Glutamatergic neuron (in vitro differentiated cells): ENCODE results near the gene TFDP2. TPM values are rescaled to one million over a fixed set of nuclear protein-coding genes. Genes with fewer than 3 reads are reported as not detected.
A peak's percentile ranks its signal among the peaks of the same experiment; 100 is the strongest.
"Not testable (repeated sequence)": the region's sequence is repeated elsewhere in the genome, so short reads cannot be mapped to it uniquely, and the experiment has no call there.

Source experiments
- DNase-seq: peaks from one replicate; pipeline ENCODE4 v3.0.0; 2022
- H3K27ac Mint-ChIP-seq: one replicate; pipeline ENCODE4 v1.8.0; 2020; ENCODE audit warnings: mild to moderate bottlenecking, mixed read lengths, inconsistent platforms; ENCODE audit not compliant: unreplicated experiment
- H3K27me3 Mint-ChIP-seq: one replicate; pipeline ENCODE4 v1.8.0; 2020; ENCODE audit warnings: mild to moderate bottlenecking, moderate library complexity, mixed read lengths, inconsistent platforms; ENCODE audit not compliant: unreplicated experiment
- H3K36me3 Mint-ChIP-seq: one replicate; pipeline ENCODE4 v1.8.0; 2020; ENCODE audit warnings: mild to moderate bottlenecking, mixed read lengths, inconsistent platforms; ENCODE audit not compliant: unreplicated experiment
- H3K4me1 Mint-ChIP-seq: one replicate; pipeline ENCODE4 v1.8.0; 2020; ENCODE audit warnings: mild to moderate bottlenecking, low read depth, mixed read lengths, inconsistent platforms; ENCODE audit not compliant: unreplicated experiment
- H3K4me3 Mint-ChIP-seq: one replicate; pipeline ENCODE4 v1.8.0; 2020; ENCODE audit warnings: mild to moderate bottlenecking, mixed read lengths, inconsistent platforms; ENCODE audit not compliant: unreplicated experiment
- H3K9me3 Mint-ChIP-seq: one replicate; pipeline ENCODE4 v1.8.0; 2020; ENCODE audit warnings: mild to moderate bottlenecking, moderate library complexity, mixed read lengths, inconsistent platforms; ENCODE audit not compliant: unreplicated experiment
- total RNA-seq: library from RNA; stranded (reverse); fragmentation: NEBNext Ultra II Directional; extraction: Animal tissue kit (Norgen Biotek cat#: 25700); gene quantifications from one replicate; pipeline ENCODE4 v1.2.1, GENCODE V29; 2021; ENCODE audit not compliant: unreplicated experiment
- TF ChIP-seq, protein P1 (sequence below): fragments of 200-600 bp; sonication (generic); IDR thresholded peaks from one replicate; pipeline ENCODE4 v1.5.0; 2021; ENCODE audit not compliant: partially characterized antibody, unreplicated experiment

Gene TFDP2
- total RNA-seq, 1 donor from 2014 or later, result 91.8 TPM

DNA sequence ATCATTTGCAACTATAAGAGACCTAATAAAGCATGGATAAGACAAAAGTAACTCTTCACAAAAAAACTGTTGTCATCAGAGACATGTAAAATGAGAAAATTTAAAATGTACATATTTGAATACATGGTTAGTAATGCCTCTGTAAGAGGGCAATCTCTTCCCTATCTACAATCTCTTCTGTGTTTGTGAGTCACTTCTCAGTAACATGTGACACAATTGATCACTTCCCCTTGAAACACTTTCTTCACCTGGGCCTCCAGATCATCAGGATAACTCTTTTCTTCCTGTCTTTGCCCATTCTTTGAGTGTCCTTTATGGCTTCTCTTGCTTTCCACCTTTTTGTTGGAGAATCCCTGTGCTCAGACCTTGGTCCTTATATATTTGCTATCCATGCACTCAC is 50.4 kb downstream of the TFDP2 start:
- Mint-ChIP-seq H3K36me3 (no peaks in the 10 kb centered on the region), H3K9me3 (peaks cover 2% of the 10 kb centered on the region), H3K27ac (no peak overlapping the region), H3K4me3 (no peak overlapping the region), H3K4me1 (peaks cover 4% of the 10 kb centered on the region), H3K27me3 (no peaks in the 10 kb centered on the region)
- no peak for DNase-seq
- TF ChIP-seq, protein P1, sequence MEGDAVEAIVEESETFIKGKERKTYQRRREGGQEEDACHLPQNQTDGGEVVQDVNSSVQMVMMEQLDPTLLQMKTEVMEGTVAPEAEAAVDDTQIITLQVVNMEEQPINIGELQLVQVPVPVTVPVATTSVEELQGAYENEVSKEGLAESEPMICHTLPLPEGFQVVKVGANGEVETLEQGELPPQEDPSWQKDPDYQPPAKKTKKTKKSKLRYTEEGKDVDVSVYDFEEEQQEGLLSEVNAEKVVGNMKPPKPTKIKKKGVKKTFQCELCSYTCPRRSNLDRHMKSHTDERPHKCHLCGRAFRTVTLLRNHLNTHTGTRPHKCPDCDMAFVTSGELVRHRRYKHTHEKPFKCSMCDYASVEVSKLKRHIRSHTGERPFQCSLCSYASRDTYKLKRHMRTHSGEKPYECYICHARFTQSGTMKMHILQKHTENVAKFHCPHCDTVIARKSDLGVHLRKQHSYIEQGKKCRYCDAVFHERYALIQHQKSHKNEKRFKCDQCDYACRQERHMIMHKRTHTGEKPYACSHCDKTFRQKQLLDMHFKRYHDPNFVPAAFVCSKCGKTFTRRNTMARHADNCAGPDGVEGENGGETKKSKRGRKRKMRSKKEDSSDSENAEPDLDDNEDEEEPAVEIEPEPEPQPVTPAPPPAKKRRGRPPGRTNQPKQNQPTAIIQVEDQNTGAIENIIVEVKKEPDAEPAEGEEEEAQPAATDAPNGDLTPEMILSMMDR, result no peak

DNA sequence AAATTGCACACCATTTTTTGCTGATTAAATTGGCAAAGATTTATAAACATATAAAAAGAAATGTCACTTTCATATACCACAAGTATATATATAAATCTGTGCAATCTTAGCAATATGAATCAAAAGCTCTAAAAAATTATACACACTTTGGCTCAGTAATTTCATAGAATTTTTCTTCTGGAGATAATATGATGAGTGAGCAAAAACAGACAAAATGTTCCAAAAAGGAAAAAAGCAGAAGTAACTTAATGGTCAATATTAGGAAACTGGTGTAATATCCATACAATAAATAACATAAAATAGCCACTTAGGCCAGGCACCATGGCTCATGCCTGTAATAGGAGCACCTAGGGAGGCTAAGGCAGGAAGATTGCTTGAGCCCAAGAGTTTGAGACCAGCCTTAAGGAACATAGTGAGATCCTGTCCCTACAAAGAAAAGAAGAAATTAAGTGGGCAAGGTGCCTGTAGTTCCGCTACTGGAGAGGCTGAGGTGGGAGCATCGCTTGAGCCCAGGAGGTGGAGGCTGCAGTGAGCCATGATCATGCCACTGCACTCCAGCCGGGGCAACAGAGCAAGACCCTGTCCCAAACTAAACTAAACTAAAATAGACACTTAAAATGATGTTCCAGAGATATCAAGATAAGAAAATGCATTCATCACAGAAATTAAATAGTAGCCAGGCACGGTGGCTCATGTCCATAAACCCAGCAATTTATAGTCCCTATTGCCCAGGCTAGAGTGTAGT is 52.1 kb downstream of the TFDP2 start:
- Mint-ChIP-seq H3K9me3 (peaks cover 2% of the 10 kb centered on the region), H3K36me3 (no peaks in the 10 kb centered on the region), H3K27ac (no peak overlapping the region), H3K27me3 (no peaks in the 10 kb centered on the region), H3K4me1 (peaks cover 3% of the 10 kb centered on the region), H3K4me3 (no peak overlapping the region)
- TF ChIP-seq, protein P1, result no peak
- no peak for DNase-seq

DNA sequence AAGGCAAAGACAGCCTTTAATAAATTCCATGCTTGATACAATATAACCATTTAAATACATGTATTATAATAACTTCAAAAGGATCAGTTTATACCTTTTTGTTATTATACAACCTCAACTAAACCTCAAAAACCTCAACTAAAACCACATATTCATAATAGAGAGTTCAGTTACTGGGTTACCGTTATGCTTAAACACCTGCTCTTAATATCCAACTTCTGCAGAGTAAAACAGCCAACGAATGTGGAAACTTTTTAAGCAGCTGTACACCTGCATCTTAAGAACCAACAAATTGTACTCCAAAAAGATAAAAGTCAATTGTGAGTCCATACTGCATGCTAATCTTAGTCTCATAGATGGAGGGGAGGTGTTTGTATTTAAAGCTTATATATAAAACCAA is 53.5 kb downstream of the TFDP2 start:
- Mint-ChIP-seq H3K36me3 (no peaks in the 10 kb centered on the region), H3K27me3 (no peaks in the 10 kb centered on the region), H3K4me1 (peaks cover 4% of the 10 kb centered on the region), H3K9me3 (peaks cover 2% of the 10 kb centered on the region), H3K27ac (no peak overlapping the region), H3K4me3 (no peak overlapping the region)
- TF ChIP-seq, protein P1, result no peak
- no peak for DNase-seq

DNA sequence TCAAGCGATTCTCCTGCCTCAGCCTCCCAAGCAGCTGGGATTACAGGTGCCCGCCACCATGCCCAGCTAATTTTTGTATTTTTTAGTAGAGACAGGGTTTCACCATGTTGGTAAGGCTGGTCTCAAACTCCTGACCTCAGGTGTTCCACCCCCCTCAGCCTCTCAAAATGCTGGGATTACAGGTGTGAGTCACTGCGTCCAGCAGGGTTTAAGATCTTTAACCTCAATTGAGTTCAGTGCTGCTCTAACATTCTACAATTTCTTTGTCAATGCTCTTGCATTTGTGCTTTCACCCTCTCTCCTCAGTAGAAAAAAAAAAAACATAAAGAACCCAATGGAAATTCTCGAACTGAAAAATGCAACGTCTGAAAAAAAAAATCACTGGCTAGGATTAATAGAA is 60.4 kb downstream of the TFDP2 start:
- H3K4me1 Mint-ChIP-seq, H3K9me3 Mint-ChIP-seq, DNase-seq, H3K4me3 Mint-ChIP-seq, H3K27me3 Mint-ChIP-seq: not testable (repeated sequence)
- H3K36me3 Mint-ChIP-seq, result peaks cover 12% of the 10 kb centered on the region
- H3K27ac Mint-ChIP-seq, result peak overlapping the region; percentile 43

DNA sequence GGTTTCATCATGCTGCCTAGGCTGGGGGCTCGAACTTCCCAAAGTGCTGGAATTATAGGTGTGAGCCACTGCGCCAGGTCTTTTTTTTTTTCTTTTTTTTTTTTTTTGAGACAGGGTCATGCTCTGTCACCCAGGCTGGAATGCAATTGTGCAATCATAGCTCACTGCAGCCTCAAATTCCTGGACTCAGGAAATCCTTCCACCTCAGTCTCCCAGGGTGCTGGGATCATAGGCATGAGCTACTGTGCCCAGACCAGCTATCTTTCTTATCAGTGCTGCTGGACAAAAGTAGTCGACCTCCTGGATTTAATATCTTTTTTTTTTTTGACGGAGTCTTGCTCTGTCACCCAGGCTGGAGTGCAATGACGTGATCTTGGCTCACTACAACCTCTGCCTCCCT is 60.8 kb downstream of the TFDP2 start:
- H3K36me3 Mint-ChIP-seq, result peaks cover 16% of the 10 kb centered on the region
- no peak overlapping the region for H3K27ac Mint-ChIP-seq
- TF ChIP-seq, protein P1, result no peak
- no peak for DNase-seq
- peaks cover 4% of the 10 kb centered on the region for H3K4me1 Mint-ChIP-seq
- peaks cover 2% of the 10 kb centered on the region for H3K9me3 Mint-ChIP-seq
- no peak overlapping the region for H3K4me3 Mint-ChIP-seq
- H3K27me3 Mint-ChIP-seq, result peaks cover 2% of the 10 kb centered on the region
